Smooth muscle cell (in vitro differentiated cells): Measurements from ENCODE around the gene NPY1R. TPM values are rescaled to one million over a fixed set of nuclear protein-coding genes. Genes with fewer than 3 reads are reported as not detected.

Experiments
- DNase-seq: peaks from one replicate; lab custom pipeline; 2025; ENCODE audit not compliant: unreplicated experiment; lab: John Stamatoyannopoulos, UW
- H2AFZ ChIP-seq: fragments of 200-600 bp; sonication (generic); 2 replicates; pipeline ENCODE4 v1.6.0; 2016; ENCODE audit warnings: antibody characterized with exemption, low read depth, mild to moderate bottlenecking
- H3F3A ChIP-seq: fragments of 200-600 bp; sonication (generic); 2 replicates; pipeline ENCODE4 v1.6.0; 2017; ENCODE audit warnings: antibody characterized with exemption, low read depth
- H3K27ac ChIP-seq: fragments of 200-600 bp; sonication (generic); 2 replicates; pipeline ENCODE4 v1.5.1; 2016; ENCODE audit warnings: low read depth, mild to moderate bottlenecking
- H3K27me3 ChIP-seq: fragments of 200-600 bp; sonication (generic); 2 replicates; pipeline ENCODE4 v1.6.1; 2016; ENCODE audit warnings: low read depth, mild to moderate bottlenecking
- H3K36me3 ChIP-seq: fragments of 200-600 bp; sonication (generic); 2 replicates; pipeline ENCODE4 v1.5.1; 2016; ENCODE audit warnings: low read depth
- H3K4me1 ChIP-seq: fragments of 200-600 bp; sonication (generic); 2 replicates; pipeline ENCODE4 v1.5.1; 2016; ENCODE audit warnings: low read depth
- H3K4me2 ChIP-seq: fragments of 200-600 bp; sonication (generic); 2 replicates; pipeline ENCODE4 v1.6.0; 2016; ENCODE audit warnings: mild to moderate bottlenecking
- H3K4me3 ChIP-seq: fragments of 200-600 bp; sonication (generic); 2 replicates; pipeline ENCODE4 v1.5.1; 2016; ENCODE audit warnings: mild to moderate bottlenecking
- H3K79me2 ChIP-seq: fragments of 200-600 bp; sonication (generic); 2 replicates; pipeline ENCODE4 v1.6.0; 2016; ENCODE audit warnings: low read depth, mild to moderate bottlenecking
- H3K9ac ChIP-seq: fragments of 200-600 bp; sonication (generic); 2 replicates; pipeline ENCODE4 v1.6.0; 2016; ENCODE audit warnings: low read depth
- H3K9me3 ChIP-seq: fragments of 200-600 bp; sonication (generic); replicated peaks from 2 replicates; pipeline ENCODE4 v1.5.1; 2016; ENCODE audit warnings: low read depth
- H4K20me1 ChIP-seq: fragments of 200-600 bp; sonication (generic); 2 replicates; pipeline ENCODE4 v1.6.0; 2016; ENCODE audit warnings: low read depth
- WGBS: methylation state at CpG from one replicate; pipeline ENCODE4 v1.1.7; 2016; ENCODE audit warnings: low lambda C conversion rate; 5-methylcytosine and 5-hydroxymethylcytosine counted together
- polyA plus RNA-seq: library from polyadenylated mRNA; unstranded; fragments of >200 nt; fragmentation: Nextera tagmentation; extraction: Ambion mirVana; gene quantifications from 2 replicates; pipeline ENCODE4 v1.2.1, GENCODE V29; 2016
- total RNA-seq: library from RNA; depleted of rRNA; stranded (reverse); fragments of >200 nt; gene quantifications from 2 replicates; pipeline ENCODE4 v1.2.3, GENCODE V29; 2014
- TF ChIP-seq, protein P1 (sequence below): fragments of 200-600 bp; sonication (generic); IDR thresholded peaks from 2 replicates; pipeline ENCODE4 v1.5.1; 2017; ENCODE audit warnings: borderline replicate concordance, mild to moderate bottlenecking, antibody characterized with exemption; ENCODE audit not compliant: insufficient read depth, poor library complexity, severe bottlenecking

Gene NPY1R
- total and polyA plus RNA-seq, 2 experiments from 2014 or later: 18.3 to 44.9 TPM

DNA sequence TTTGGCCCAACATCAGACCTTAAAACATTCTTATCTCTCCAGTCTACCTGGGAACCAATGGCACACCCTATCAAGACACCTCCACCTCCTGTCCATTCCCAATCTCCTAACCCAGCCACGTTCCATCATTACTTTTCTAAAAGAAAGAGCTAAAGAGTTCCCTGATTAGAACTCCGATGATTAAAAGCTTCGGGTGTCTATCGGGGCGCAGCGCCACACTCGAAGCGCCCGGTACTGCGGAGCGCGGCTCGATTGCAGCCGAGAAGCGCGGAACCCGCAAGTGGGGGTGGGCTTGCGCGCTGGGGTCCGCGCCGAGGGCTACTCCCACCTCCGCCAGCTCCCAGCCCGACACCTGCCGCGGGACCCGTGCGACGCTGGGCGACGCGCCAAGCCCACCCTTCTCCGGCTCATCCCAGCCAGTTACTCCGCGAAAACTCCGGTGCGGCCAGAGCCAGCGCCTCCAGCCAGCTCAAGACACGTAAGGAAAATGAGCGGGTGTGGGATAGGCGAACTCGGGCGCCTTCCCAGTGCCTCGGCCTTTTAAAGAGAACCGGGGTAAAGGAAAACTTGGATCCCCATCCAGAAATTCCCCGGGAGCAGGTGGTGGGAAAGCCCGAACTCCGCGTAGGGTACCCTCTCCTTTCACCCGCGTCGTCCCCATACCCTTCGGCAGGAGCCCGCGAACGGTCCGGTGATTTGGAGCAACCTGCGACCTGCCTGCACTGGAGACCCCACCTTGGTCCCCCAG is 593 bp downstream of the NPY1R start:
- H4K20me1 ChIP-seq: no peaks in the 10 kb centered on the region

DNA sequence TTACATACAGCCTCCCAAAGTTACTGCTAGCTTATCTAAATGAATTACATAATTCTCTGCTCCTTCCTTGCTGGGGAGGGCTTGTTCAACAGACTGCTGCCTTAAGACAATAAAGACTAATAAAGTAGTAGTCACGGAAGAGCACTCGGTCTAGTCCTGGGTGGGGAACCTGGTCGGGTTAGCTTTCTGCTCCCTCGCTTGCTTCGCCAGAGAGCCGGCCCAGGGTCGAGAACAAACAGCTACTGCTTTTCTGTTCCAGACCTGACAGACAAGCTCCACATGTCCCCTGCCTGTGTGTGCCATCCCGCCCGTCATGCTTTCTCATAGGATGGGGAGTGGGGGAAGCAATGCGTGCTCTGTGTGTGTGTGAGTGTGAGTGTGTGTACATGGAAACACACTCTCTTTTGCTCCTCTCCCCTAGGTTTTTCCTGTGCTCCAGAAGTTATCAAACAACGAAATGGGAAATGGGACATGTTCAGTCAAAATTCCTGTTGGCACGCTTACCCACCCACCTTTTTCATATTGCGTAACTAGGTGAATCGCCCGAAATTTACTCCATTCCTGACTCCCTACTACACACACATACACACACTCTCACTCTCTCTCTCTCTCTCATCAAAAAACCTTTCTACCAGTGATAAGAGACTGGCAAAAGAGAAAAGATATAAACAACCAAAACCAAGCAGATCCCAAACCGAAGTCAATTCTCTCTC is 1.3 kb downstream of the NPY1R start:
- H3K27me3 ChIP-seq: peaks cover 14% of the 10 kb centered on the region
- no peaks in the 10 kb centered on the region for H3K4me1 ChIP-seq
- no peak overlapping the region for H3K27ac ChIP-seq
- no peaks in the 10 kb centered on the region for H3K36me3 ChIP-seq
- H3K4me2 ChIP-seq: peak overlapping the region; percentile 92
- H3F3A ChIP-seq: no peaks in the 10 kb centered on the region
- no peak overlapping the region for H3K9ac ChIP-seq
- TF ChIP-seq, protein P1, sequence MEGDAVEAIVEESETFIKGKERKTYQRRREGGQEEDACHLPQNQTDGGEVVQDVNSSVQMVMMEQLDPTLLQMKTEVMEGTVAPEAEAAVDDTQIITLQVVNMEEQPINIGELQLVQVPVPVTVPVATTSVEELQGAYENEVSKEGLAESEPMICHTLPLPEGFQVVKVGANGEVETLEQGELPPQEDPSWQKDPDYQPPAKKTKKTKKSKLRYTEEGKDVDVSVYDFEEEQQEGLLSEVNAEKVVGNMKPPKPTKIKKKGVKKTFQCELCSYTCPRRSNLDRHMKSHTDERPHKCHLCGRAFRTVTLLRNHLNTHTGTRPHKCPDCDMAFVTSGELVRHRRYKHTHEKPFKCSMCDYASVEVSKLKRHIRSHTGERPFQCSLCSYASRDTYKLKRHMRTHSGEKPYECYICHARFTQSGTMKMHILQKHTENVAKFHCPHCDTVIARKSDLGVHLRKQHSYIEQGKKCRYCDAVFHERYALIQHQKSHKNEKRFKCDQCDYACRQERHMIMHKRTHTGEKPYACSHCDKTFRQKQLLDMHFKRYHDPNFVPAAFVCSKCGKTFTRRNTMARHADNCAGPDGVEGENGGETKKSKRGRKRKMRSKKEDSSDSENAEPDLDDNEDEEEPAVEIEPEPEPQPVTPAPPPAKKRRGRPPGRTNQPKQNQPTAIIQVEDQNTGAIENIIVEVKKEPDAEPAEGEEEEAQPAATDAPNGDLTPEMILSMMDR: no peak
- H4K20me1 ChIP-seq: no peaks in the 10 kb centered on the region
- peak overlapping the region; percentile 72 for H3K4me3 ChIP-seq
- 70% methylated on average over 16 of the region's 16 CpGs for whole genome bisulfite sequencing
- H2AFZ ChIP-seq: peak overlapping the region; percentile 92
- no peak for DNase-seq
- no peaks in the 10 kb centered on the region for H3K9me3 ChIP-seq
- H3K79me2 ChIP-seq: peaks cover 36% of the 10 kb centered on the region

More for the DNA sequence above, 593 bp downstream of the NPY1R start:
- Histone ChIP-seq H3K27ac (no peak overlapping the region), H3K79me2 (peaks cover 36% of the 10 kb centered on the region), H3K4me3 (peak overlapping the region; percentile 72), H3K4me2 (peak overlapping the region; percentile 92), H3K9ac (no peak overlapping the region), H3K9me3 (no peaks in the 10 kb centered on the region), H2AFZ (peak overlapping the region; percentile 92), H3F3A (no peaks in the 10 kb centered on the region), H3K36me3 (no peaks in the 10 kb centered on the region), H3K4me1 (no peaks in the 10 kb centered on the region), H3K27me3 (peaks cover 14% of the 10 kb centered on the region)
- TF ChIP-seq, protein P1: no peak
- WGBS: 1% methylated on average over 58 of the region's 58 CpGs
- no peak for DNase-seq

DNA sequence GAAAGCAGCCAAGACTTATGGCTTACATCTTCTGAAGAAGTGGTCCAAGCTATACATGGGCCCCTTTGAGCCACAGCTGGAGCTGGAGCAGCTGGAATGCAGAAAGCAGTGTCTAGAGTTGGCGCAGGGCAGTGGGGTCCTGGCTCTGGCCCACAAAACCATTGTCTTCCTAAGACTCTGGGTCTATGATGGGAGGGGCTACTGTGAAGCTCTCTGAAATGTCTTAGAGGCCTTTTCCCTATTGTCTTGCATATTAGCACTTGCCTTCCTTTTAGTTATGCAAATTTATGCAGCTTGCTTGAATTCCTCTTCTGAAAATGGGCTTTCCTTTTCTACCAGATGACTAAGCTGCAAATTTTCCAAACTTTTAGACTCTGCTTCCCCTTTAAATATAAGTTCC is 15.3 kb downstream of the NPY1R start:
- H3K4me2 ChIP-seq: no peak overlapping the region
- H3K27me3 ChIP-seq: no peaks in the 10 kb centered on the region
- H3K9ac ChIP-seq: no peak overlapping the region
- no peaks in the 10 kb centered on the region for H4K20me1 ChIP-seq
- WGBS: 42% methylated on average over 1 of the region's 1 CpG
- no peak overlapping the region for H2AFZ ChIP-seq
- H3K9me3 ChIP-seq: no peaks in the 10 kb centered on the region
- H3F3A ChIP-seq: no peaks in the 10 kb centered on the region
- H3K27ac ChIP-seq: no peak overlapping the region
- no peaks in the 10 kb centered on the region for H3K79me2 ChIP-seq
- no peaks in the 10 kb centered on the region for H3K36me3 ChIP-seq
- no peak for DNase-seq
- H3K4me1 ChIP-seq: no peaks in the 10 kb centered on the region
- no peak overlapping the region for H3K4me3 ChIP-seq
- TF ChIP-seq, protein P1: no peak
